Dedifferentiated amniotic fluid mesenchymal stem cell (primary cell): Measurements from ENCODE around the gene ZC3HAV1L.
A peak's percentile ranks its signal among the peaks of the same experiment; 100 is the strongest.
"Not testable (repeated sequence)": the region's sequence is repeated elsewhere in the genome, so short reads cannot be mapped to it uniquely, and the experiment has no call there.

Source experiments
- DNase-seq: peaks from one replicate; pipeline ENCODE4 v3.0.0-alpha.2; 2016; ENCODE audit errors: extremely low spot score

The ZC3HAV1L gene

DNA sequence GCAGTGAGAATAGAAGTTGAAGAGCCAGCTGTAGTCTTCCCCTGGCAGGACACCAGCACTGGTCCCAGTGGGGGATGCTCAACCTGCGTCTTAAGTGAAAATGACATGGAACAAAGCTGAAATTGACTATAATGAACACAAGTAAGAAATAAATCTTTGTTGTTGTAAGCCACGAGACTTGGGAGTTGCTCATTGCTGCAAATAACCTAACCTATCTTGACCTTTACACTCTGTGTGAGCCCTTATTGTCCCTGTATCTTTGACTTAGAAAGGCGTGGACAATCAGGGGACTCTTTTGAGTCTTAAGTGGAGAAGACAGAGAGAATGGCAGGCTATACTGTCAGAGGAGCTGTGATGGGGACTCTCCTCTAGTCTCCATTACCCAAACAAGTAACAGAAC lies 16.9 kb downstream of the ZC3HAV1L start:
- no peak for DNase-seq

- DNase-seq: peak; percentile 58
Measured at GRCh38 chr7:139016931-139017511, 18.8 kb downstream of the ZC3HAV1L start.

GRCh38 chr7:139011373-139011772 lies 24.5 kb downstream of the ZC3HAV1L start:
- no peak for DNase-seq

GRCh38 chr7:139004321-139005090 lies 31.3 kb downstream of the ZC3HAV1L start:
- DNase-seq: no peak

- DNase-seq: no peak
Measured at GRCh38 chr7:138999414-138999813, 36.4 kb downstream of the ZC3HAV1L start.

GRCh38 chr7:138992052-138992531 lies 43.8 kb downstream of the ZC3HAV1L start:
- DNase-seq: peak; percentile 77

- no peak for DNase-seq
Measured at GRCh38 chr7:138987686-138988085, 48.2 kb downstream of the ZC3HAV1L start.

DNA sequence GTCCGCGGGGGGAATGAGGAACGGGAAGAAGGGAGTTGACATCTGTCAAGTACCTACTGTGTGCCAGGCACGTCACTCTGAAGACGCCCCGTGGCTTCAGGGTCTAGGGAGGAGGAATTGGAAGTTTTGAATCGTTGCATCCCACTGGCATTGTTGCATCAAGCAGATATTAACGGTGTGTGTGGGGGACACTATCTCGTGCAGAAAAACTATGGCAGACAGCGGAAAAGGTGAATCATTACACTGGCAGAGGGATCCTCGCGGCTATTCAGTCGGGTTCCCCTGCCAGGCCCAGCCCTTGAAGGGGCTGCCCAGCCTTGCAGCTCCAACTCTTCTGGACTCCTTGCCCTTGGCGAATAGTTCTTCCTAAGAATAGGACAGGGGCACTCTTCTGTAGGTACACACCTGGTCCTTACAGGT lies 53.6 kb downstream of the ZC3HAV1L start:
- no peak for DNase-seq

GRCh38 chr7:138981332-138982203 lies 54.3 kb downstream of the ZC3HAV1L start, which contains the start of gene KIAA1549:
TSS of gene KIAA1549 (minus strand) at chr7:138981389. CDS start at chr7:138981269, 120 bp downstream.
- peak; percentile 65 for DNase-seq

DNA sequence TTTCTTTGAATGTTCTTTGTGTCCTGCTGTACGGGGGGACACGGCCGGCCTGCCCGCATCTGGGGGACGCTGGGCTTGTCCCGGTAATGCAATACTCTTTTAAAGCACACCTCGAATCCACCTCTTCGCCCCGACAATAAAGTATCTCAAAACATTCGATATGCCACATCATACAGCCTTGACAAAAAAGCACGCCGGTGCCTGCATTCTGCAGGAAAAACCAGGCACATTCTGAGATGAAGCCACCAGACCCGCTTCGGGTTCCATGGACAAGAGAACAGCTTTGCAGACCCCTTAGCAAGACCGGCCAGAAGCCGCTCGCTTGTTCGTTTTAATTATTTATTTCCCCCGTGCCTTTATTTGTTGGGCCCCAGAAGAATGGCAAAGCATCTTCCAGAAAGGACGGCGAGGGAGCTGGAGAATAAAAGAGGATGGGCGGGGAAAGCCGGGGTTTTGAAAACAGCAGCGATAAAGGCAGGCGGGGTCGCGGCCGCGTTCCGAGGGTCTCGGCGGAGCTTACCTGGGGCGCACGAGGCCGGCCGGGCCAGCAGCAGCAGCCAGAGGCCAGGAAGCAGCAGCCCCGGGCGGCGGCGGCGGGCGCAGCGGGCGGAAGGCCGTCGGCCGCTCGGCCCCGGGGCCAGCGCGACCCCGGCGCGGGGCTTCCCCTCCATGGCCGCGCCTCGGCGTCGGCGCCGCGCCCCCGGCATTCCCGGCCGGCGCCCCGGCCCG lies 55.1 kb downstream of the ZC3HAV1L start:
- no peak for DNase-seq

DNA sequence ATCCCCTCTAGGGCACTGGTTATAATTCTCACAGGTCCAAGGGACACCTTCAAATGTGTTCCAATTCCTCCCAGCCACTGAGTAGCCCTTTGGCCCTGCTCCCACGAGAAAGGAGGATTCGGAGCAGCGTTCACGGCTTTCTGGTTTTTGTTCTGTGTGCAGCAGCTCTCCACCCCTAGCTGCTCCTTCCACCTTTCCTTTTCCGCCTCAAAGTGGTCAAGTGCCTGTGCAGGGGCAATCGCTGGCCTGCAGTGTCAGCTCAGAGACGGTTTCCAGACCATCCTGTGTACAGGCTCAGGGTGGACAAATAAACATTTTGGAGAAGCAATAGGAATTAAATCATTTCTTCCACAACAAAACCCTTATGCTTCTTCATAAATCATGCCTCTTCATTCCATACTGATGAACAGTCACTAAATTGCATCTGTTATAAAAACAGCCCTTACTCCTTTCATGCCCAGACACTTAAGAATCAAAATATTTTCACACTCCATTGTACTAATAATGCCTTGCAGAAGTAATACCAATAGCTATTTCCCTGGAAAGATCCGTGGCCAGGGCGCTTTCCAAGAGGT lies 55.8 kb downstream of the ZC3HAV1L start:
- DNase-seq: no peak

DNA sequence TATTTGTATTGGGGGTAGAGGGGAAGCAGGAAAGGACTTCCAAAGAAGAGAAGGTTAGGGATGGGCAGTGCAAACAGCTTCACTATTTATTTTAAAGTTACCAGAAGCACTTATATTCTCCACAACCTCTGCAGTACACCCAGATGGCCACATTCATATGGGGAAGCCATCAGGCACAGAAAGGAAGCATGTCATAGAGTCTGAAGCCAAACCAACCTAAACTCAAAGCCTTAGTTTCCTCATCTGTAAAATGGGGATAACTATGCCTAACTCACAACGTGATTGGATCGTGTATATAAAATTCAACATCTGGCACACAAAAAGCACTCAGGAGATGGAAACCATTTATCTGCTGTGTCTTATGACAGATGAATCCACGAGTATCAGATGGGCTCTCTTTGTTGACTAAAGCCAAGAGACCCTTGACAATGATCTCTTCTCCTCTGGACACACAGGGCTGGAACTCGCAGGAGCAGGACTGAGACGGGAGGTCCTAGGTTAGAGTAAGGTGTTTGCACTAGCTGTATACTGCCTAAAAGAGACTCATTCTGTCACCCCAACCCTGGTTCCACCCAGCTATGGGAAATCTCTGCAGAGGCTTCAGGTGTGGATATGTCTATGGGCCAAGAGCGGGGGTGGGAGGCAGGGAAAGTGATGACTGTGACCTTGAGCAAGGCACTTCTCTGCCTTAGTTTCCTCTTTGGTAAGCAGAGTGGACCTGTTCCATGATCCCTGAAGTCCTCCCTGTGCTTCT lies 56.4 kb downstream of the ZC3HAV1L start:
- DNase-seq: no peak

DNA sequence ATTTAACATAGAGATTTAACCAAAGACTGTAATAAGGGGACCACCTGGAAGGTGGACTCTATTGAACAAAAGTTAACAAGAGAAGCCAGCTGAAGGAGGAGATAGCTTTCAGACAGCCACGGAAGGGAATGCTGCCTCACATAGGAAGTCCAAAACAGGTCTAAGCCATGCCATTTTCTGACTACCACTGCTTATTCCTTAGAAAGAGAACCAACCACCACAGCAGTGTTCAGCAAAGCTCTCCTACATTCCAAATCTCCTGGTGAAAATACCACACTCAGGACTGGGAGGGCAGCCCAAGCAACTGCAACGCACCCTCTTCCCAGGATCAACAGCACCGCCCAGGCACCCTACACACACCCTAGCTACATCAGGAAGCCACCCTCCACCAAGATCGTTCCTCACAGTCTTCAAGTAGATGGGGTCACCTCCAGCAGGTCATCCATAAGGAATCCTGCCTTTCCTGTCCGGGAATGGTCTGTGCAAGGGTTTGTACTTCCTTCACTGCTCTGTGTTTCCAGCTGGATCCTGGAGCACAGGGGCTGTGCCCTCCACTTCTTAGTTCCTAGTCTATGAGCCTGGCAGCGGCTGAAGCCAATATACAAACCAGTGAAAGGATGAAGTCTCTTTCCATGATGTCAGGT lies 57.2 kb downstream of the ZC3HAV1L start:
- DNase-seq: no peak

DNA sequence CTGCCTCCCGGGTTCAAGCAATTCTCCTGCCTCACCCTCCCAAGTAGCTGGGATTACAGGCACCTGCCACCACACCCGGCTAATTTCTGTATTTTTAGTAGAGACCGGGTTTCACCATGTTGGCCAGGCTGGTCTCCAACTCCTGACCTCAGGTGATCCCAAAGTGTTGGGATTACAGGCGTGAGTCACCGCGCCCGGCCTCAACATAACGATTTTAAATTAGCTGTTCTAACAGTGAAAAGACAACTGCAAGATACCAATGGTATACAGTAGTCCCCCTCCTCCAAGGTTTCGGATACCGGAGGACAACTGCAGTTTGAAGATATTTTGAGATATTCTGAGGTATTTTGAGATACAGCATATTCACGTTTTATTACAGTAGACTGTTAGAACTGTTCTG lies 59.7 kb downstream of the ZC3HAV1L start:
- DNase-seq: not testable (repeated sequence)
